Astrocyte of the hippocampus (primary cell): Measurements from ENCODE around the gene ACOT13.
A peak's percentile ranks its signal among the peaks of the same experiment; 100 is the strongest.
"Not testable (repeated sequence)": the region's sequence is repeated elsewhere in the genome, so short reads cannot be mapped to it uniquely, and the experiment has no call there.

Experiments
- DNase-seq: peaks from one replicate; pipeline ENCODE4 v3.0.0; 2011; ENCODE audit warnings: low read depth, low spot score

Gene ACOT13

GRCh38 chr6:24662236-24662635 is 4.6 kb upstream of the ACOT13 start:
- no peak for DNase-seq

- no peak for DNase-seq
These were observed 3.7 kb upstream of the ACOT13 start for GRCh38 chr6:24663189-24663588.

GRCh38 chr6:24664046-24664987 is 2.6 kb upstream of the ACOT13 start:
- DNase-seq, result no peak

GRCh38 chr6:24666097-24666640 is 708 bp upstream of the ACOT13 start:
- peak; percentile 72 for DNase-seq

GRCh38 chr6:24667378-24667803 is 514 bp downstream of the ACOT13 start:
- no peak for DNase-seq

GRCh38 chr6:24668066-24668996 is 1.5 kb downstream of the ACOT13 start:
- not testable (repeated sequence) for DNase-seq

- no peak for DNase-seq
These were observed 2.1 kb downstream of the ACOT13 start for GRCh38 chr6:24668997-24669361.

- DNase-seq, result not testable (repeated sequence)
These were observed 3.6 kb downstream of the ACOT13 start for GRCh38 chr6:24670492-24670891.

GRCh38 chr6:24671077-24671476 is 4.2 kb downstream of the ACOT13 start:
- DNase-seq, result not testable (repeated sequence)

GRCh38 chr6:24672620-24673182 is 5.8 kb downstream of the ACOT13 start:
- no peak for DNase-seq

- DNase-seq, result no peak
These were observed 6.7 kb downstream of the ACOT13 start for GRCh38 chr6:24673625-24674024.

GRCh38 chr6:24678792-24679352 is 12.0 kb downstream of the ACOT13 start:
- DNase-seq, result not testable (repeated sequence)

GRCh38 chr6:24680582-24680981 is 13.7 kb downstream of the ACOT13 start:
- no peak for DNase-seq

GRCh38 chr6:24683297-24684296 is 16.7 kb downstream of the ACOT13 start:
- DNase-seq, result no peak

GRCh38 chr6:24686408-24686807 is 19.5 kb downstream of the ACOT13 start:
- no peak for DNase-seq

GRCh38 chr6:24686946-24687345 is 20.1 kb downstream of the ACOT13 start:
- no peak for DNase-seq

- peak; percentile 37 for DNase-seq
These were observed 23.1 kb downstream of the ACOT13 start for GRCh38 chr6:24689964-24690363.

- DNase-seq, result no peak
These were observed 23.7 kb downstream of the ACOT13 start for GRCh38 chr6:24690593-24690992.

GRCh38 chr6:24691550-24691949 is 24.7 kb downstream of the ACOT13 start:
- no peak for DNase-seq

- no peak for DNase-seq
These were observed 25.1 kb downstream of the ACOT13 start for GRCh38 chr6:24692003-24692402.
